HG03460 (cell line): Measurements from ENCODE around the gene RCC1.
"Not testable (repeated sequence)": the region's sequence is repeated elsewhere in the genome, so short reads cannot be mapped to it uniquely, and the experiment has no call there.

ENCODE experiments used
- ATAC-seq: cut with Tn5 transposase; IDR thresholded peaks from one replicate; pipeline ENCODE4 v1.9.1; 2021; ENCODE audit not compliant: unreplicated experiment

Gene RCC1

GRCh38 chr1:28541414-28542015, 35.7 kb downstream of the RCC1 start:
- ATAC-seq, result not testable (repeated sequence)

GRCh38 chr1:28545246-28545628, 39.4 kb downstream of the RCC1 start:
- no peak for ATAC-seq

DNA sequence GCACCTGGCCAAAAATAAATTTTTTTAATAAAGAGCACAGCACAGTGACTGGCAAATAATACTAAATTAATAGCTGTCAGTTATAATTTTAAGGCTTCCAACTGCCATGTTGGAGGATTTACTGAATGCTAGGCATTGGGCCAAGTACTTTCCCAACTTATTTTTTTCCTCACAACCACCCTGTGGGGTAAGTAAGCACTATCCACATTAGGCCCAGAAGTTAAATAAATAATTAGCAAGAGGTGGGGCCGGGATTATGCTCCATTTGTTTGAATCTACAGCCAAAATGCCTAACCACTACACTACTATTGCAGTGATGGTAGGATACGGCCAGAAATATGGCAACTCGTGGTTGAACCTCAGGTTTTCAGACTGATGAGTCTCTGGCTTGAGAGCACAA, 42.5 kb downstream of the RCC1 start:
- ATAC-seq, result no peak

GRCh38 chr1:28551381-28551780, 45.5 kb downstream of the RCC1 start:
- no peak for ATAC-seq

DNA sequence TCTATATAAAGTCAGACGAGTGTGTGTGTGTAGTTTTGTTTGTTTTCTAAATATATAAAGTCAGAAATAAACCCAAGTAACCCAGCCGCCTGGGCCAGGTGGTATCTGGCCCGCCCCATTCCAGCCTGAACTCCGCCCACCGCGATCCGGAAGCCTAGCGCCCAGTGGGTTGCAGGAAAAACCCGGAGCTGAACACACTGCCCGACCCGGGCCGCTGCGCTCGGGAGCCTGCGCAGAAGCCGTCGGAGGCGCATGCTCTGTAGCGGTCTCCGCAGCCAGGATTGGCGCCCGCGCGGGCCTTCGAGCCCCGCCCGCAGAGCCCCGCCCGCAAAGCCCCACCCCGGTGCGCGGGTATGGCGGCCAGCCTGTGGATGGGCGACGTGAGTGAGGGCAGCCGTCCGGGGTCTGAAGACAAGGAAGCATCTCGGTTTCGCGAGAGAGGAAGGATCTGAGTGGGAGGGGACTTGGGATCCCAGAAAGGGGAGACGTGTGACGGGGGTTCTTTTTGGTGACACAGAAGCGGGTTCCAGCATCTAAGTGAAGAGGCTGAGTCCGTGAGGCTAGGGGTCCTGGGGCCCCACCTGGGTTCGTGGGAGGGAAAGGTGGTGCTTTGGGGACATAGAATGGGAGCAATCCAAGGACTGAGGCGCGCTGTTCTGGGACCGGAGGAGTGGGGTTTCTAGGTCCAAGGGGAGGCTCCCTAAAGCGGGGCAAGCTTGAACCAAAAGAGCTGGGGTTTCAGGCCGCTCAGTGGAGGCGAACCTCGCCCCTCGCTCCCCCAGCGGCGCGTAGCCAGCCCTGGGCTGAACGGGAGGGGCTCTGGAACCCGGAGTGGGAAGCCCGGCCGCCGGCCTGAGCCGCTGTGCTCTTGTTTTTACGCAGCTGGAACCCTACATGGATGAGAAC, 47.2 kb downstream of the RCC1 start, which contains the start of gene TRNAU1AP:
TSS of gene TRNAU1AP (plus strand) at position 328 of the 906 bp plus-strand sequence. CDS start at position 354, 26 bp downstream.
- ATAC-seq, result peak; percentile 91

DNA sequence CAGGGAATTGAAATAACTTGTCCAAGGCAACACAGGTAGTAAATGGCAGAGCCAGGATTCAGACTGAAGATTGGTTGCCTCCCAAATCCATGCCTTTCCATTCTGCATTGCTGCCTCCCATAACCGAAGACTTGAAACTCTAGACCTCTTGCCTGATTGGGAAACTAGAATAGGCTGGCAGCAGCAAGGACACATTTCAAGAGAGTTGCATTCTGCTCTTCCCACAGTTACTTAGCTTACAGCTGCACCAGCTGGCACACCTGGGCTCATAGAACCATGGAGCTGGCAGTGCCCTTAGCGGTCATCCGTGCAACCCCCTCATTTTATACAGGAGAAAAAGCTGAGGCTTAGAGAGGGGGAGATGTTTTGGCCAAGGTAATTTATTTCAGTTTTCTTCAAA, 55.0 kb downstream of the RCC1 start:
- ATAC-seq, result no peak

- no peak for ATAC-seq
Measured at GRCh38 chr1:28564310-28564709, 58.5 kb downstream of the RCC1 start.

DNA sequence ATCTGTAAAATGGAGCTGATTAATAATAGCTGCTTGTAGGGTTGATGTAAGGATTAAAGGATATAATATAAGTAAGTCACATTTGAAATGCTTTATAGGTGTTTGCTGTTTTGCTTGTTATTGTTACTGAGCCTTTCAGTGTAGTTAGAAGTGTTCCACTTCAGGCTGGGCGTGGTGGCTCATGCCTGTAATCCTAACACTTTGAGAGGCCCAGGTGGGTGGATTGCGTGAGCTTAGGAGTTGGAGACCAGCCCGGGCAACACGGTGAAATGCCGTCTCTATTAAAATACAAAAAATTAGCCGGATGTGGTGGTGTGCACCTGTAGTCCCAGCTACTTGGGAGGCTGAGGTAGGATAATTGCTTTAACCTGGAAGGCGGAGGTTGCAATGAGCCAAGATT, 59.2 kb downstream of the RCC1 start:
- no peak for ATAC-seq

- ATAC-seq, result no peak
Measured at GRCh38 chr1:28565726-28566125, 59.9 kb downstream of the RCC1 start.

- no peak for ATAC-seq
Measured at GRCh38 chr1:28566931-28567330, 61.1 kb downstream of the RCC1 start.

DNA sequence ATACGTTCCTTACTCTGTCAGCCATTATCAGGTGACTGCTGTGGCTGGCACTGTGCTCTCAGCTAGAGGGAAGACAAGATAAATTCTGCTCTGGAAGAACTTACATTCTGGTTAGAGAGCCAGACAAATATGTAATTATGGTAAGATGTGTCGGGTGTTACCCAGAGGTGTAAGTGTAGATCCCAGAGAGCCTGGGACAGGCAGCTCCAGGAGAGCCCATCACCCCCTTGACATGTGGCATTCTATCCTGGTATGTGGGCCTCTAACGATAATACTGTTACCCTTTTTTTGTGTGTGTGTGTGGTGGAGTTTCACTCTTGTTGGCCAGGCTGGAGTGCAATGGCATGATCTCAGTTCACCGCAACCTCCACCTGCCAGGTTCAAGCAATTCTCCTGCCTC, 66.1 kb downstream of the RCC1 start:
- no peak for ATAC-seq

DNA sequence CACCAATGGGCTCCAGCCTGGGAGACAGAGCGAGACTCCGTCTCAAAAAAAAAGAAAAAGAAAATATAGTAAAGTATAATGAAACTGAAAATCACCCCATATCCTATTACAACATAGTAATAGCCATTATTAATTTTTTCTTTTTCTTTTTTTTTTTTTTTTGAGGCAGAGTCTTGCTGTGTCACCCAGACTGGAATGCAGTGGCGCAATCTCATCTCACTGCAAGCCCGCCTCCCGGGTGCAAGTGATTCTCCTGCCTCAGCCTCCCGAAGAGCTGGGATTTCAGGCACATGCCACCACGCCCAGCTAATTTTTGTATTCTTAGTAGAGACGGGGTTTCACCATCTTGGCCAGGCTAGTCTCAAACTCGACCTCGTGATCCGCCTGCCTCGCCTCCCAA, 67.0 kb downstream of the RCC1 start:
- ATAC-seq, result not testable (repeated sequence)

- ATAC-seq, result no peak
Measured at GRCh38 chr1:28573564-28573963, 67.7 kb downstream of the RCC1 start.

DNA sequence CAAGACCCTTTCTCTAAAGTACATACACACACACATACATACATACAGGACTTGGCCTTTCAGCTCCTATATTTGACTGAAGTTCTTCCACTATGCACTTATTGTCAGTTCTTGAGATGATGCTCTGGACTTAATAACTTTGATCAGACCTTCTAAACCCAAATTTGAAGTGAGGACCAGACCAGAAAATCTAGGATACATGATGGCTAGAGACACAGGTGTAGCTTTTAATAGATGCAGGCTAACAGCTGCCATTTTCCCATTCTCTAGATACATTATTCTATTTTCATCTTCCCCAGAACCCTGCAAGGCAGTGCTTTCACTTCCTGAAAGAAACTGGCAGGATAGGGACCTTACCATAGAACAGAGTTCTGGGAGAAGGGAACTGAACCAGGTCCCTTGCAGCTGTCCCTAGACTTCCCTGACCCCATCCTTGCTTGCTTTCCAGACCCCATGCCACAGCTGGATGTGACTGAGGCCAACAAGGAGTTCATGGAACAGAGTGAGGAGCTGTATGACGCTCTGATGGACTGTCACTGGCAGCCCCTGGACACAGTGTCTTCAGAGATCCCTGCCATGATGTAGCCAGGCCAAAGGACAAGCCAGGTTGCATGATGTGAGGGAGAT, 71.3 kb downstream of the RCC1 start:
- ATAC-seq, result no peak

DNA sequence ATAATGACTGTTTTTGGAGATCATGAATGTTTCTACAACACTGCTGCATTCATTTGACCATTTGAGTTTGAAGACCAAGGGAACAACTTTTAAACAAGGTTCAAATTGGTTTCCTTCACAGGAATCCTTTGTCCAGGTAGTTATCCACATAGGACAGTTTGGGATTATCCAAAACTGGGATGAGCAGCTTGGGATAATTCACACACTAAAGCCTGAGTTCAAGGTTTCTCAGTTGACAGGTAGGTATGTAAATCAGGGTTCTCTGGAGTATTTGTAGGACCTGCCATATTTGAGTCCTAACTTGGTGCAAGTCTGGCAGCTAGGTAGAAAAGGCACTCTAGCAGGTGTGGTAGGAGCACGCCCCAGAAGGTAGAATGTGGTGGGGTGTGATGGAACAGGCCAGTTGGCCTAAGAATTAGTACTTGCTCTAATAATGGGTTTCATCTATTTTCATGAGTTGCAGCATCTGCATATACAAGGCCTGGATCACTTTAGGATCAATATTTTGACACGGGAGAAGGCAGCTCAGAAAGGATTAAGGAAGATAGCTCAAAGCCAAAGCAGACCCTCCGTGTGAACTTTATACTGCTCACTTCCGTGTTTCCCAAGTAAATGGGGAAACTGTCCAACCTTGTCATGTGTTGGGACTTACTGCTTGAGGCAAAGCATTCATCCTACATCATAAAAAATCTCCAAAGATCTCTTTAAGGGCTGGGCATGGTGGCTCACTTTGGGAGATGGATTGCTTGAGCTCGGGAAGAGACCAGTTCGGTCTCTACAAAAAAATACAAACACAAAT, 72.1 kb downstream of the RCC1 start:
- no peak for ATAC-seq

- ATAC-seq, result no peak
Measured at GRCh38 chr1:28578696-28579218, 72.9 kb downstream of the RCC1 start.

GRCh38 chr1:28579401-28579800, 73.6 kb downstream of the RCC1 start:
- ATAC-seq, result no peak

GRCh38 chr1:28580722-28581530, 75.1 kb downstream of the RCC1 start:
- peak; percentile 22 for ATAC-seq

DNA sequence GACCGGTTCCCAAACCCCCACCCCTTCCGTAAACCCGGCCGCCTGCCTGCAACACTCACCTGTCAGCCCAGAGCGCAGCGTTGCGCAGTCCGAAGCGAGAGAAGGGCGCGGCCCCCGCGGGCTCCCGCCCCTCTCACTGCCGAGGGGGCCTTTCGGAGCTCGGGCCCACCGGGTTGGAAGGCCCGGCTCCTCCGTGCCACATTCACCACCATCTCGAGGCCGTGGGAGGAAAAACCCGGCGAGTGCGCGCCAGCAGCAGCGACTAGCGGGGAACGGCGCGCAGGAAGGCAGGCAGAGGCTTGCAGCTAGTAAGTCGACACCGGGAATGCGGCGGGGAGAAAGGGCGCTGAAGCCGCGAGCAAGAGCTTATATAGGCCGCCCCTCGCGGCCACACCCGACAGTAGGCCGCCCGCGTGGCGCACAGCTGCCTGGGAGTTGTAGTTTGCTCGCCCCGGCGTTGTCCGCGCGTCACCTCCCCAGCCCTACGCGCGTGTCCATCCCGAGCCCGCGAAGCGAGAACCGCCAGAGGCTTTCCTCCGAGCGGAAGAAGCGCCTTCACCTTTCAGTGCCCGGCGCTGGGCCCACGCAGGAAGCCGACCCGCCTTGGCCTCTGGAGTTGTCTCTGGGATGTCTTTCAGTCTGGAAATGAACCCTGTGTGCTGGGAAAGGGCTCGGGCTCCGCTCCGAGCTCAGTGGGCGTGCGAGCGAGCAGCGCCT, 75.8 kb downstream of the RCC1 start:
- peak; percentile 78 for ATAC-seq
